Posterior vena cava (tissue), 2 donors: Measurements from ENCODE around the gene DAB2IP. TPM values are rescaled to one million over a fixed set of nuclear protein-coding genes. Genes with fewer than 3 reads are reported as not detected.

Source experiments
- DNase-seq: peaks from one replicate; pipeline ENCODE4 v3.0.0-alpha.2; 2020; ENCODE audit warnings: low spot score
- intact Hi-C, 2 donors: fragments of 100-400 bp; cut with DNase I; formaldehyde crosslinking; loops; one replicate each; pipeline versions ENCODE4 v1.14.1 to v1.14.2; 2022 to 2023
- total RNA-seq, 2 donors: library from RNA; stranded (reverse); fragmentation: NEBNext Ultra II Directional; extraction: Animal tissue kit (Norgen Biotek cat#: 25700); gene quantifications; one replicate each; pipeline ENCODE4 v1.2.1, GENCODE V29; 2021
- donor health status: DM: yes; HTN: yes; CAD: no.
- donor health status: DM: yes; HTN: yes; CAD: no.

Gene DAB2IP
- total RNA-seq, 2 donors from 2014 or later: 68.1 to 83.8 TPM

GRCh38 chr9:121812159-121812735 is 160.8 kb downstream of the DAB2IP start:
- no peak for DNase-seq
- intact Hi-C loops: loop anchor here in 1 of 2 donors (2.0 kb wide), 1 partner anchor 161 kb away; the partner anchor contains the start of gene DAB2IP

- intact Hi-C loops: loop anchor here in 1 of 2 donors (2.0 kb wide), 1 partner anchor 163 kb away; the partner anchor contains the start of gene DAB2IP
- DNase-seq: no peak
Observed at GRCh38 chr9:121813519-121814210, 162.2 kb downstream of the DAB2IP start.

GRCh38 chr9:121814594-121814993 is 163.2 kb downstream of the DAB2IP start:
- no peak for DNase-seq
- intact Hi-C loops: no loop called here

- no peak for DNase-seq
- intact Hi-C loops: no loop called here
Observed at GRCh38 chr9:121815084-121815483, 163.7 kb downstream of the DAB2IP start.

GRCh38 chr9:121815546-121816448 is 164.4 kb downstream of the DAB2IP start:
- DNase-seq: no peak
- intact Hi-C loops: no loop called here

GRCh38 chr9:121816449-121816817 is 165.0 kb downstream of the DAB2IP start:
- no peak for DNase-seq
- intact Hi-C loops: no loop called here

- intact Hi-C loops: no loop called here
- no peak for DNase-seq
Observed at GRCh38 chr9:121816845-121817450, 165.5 kb downstream of the DAB2IP start.

- DNase-seq: no peak
- intact Hi-C loops: no loop called here
Observed at GRCh38 chr9:121817476-121817875, 166.0 kb downstream of the DAB2IP start.

GRCh38 chr9:121818016-121818661 is 166.7 kb downstream of the DAB2IP start:
- intact Hi-C loops: no loop called here
- no peak for DNase-seq

GRCh38 chr9:121818841-121819427 is 167.5 kb downstream of the DAB2IP start:
- intact Hi-C loops: no loop called here
- no peak for DNase-seq

GRCh38 chr9:121819428-121820231 is 168.2 kb downstream of the DAB2IP start:
- intact Hi-C loops: no loop called here
- DNase-seq: no peak

- DNase-seq: peak; percentile 45
- intact Hi-C loops: no loop called here
Observed at GRCh38 chr9:121820286-121821005, 169.0 kb downstream of the DAB2IP start.

- intact Hi-C loops: no loop called here
- DNase-seq: peak; percentile 28
Observed at GRCh38 chr9:121821326-121821725, 169.9 kb downstream of the DAB2IP start.

GRCh38 chr9:121822093-121823085 is 171.0 kb downstream of the DAB2IP start:
- peak; percentile 58 for DNase-seq
- intact Hi-C loops: no loop called here

GRCh38 chr9:121823451-121824169 is 172.2 kb downstream of the DAB2IP start:
- intact Hi-C loops: no loop called here
- DNase-seq: peak; percentile 42

GRCh38 chr9:121824651-121825030 is 173.2 kb downstream of the DAB2IP start:
- peak; percentile 5 for DNase-seq
- intact Hi-C loops: no loop called here
